ENCODE data around the gene LSMEM2. TPM values are rescaled to one million over a fixed set of nuclear protein-coding genes. Genes with fewer than 3 reads are reported as not detected.
A peak's percentile ranks its signal among the peaks of the same experiment; 100 is the strongest.

The LSMEM2 gene
- total and polyA plus RNA-seq, 2 of the 8 experiments (the other 6 are each of a cell fraction or from before 2014, with no cell fraction given), result 0.58 to 0.68 TPM

GRCh38 chr3:50237133-50237651, 41.7 kb upstream of the LSMEM2 start:
- Histone ChIP-seq H4K8ac (ENCODE audit: extremely low read depth, insufficient read depth, low read length) (no peak overlapping the region; the same call in none of the 2 replicates), H3K4me3 (ENCODE audit: extremely low read depth in 1 of 4, insufficient read depth in 2 of 4, low read depth in 3 of 4, low read length in 4 of 4) (peak overlapping the region; percentile 86 to 93 (median 90)), H4K5ac (ENCODE audit: insufficient read length, low read depth, low read length) (peak overlapping the region; percentile 56), H3K4me1 (replicated peaks in 1 of 4; ENCODE audit: control insufficient read depth in 3 of 4, insufficient read depth in 4 of 4, low read length in 3 of 4) (peaks cover 6 to 51% (median 47%) of the 10 kb centered on the region in 4 experiments), H2BK15ac (ENCODE audit: low read length) (0 out of 2 replicates have a peak overlapping the region, but pooled peaks have one; percentile 46), H3K4me2 (ENCODE audit: insufficient read depth in 1 of 2, low read depth in 2 of 2, low read length in 2 of 2) (peak overlapping the region; percentile 82 to 96), H3K27ac (ENCODE audit: low read depth, low read length) (peak overlapping the region; percentile 28; the same call in 1 of the 2 replicates), H3K14ac (ENCODE audit: insufficient read length) (no peak overlapping the region), H2BK120ac (replicated peaks; ENCODE audit: low read depth, low read length) (no peak overlapping the region), H4K91ac (replicated peaks; ENCODE audit: insufficient read length, low read length) (peak overlapping the region; percentile 78), H2BK12ac (ENCODE audit: low read depth, low read length) (no peak overlapping the region), H4K20me1 (replicated peaks in 1 of 2; ENCODE audit: control insufficient read depth in 1 of 2, insufficient read depth in 2 of 2, low read length in 2 of 2) (peaks cover 13 to 41% of the 10 kb centered on the region in 2 experiments), H3K18ac (ENCODE audit: extremely low read depth, low read length) (peak overlapping the region; percentile 93), H3K23ac (ENCODE audit: insufficient read length) (no peak overlapping the region), H3K56ac (replicated peaks; ENCODE audit: insufficient read length, low read depth, low read length) (peak overlapping the region; percentile 24), H2AK5ac (ENCODE audit: low read depth, low read length) (no peak overlapping the region), H3K36me3 (ENCODE audit: control insufficient read depth in 2 of 4, insufficient read depth in 4 of 4, low read length in 3 of 4) (no peaks in the 10 kb centered on the region), H3K23me2 (ENCODE audit: low read depth, low read length) (peaks cover 21% of the 10 kb centered on the region; the same call in 1 of the 2 replicates), H3K79me2 (ENCODE audit: control insufficient read depth in 1 of 2, insufficient read depth in 2 of 2, low read length in 2 of 2) (peaks cover 18 to 58% of the 10 kb centered on the region in 2 experiments), H3K79me1 (ENCODE audit: low read depth, low read length) (peaks cover 11% of the 10 kb centered on the region), H3K27me3 (replicated peaks in 1 of 4; ENCODE audit: control insufficient read depth in 3 of 4, extremely low read depth in 1 of 4, insufficient read depth in 3 of 4, low read length in 3 of 4) (no peaks in the 10 kb centered on the region; a peak in 1 of 7 replicates), H3K9me3 (ENCODE audit: insufficient read depth in 2 of 2, low read depth in 1 of 2, low read length in 1 of 2) (no peaks in the 10 kb centered on the region), H3K9ac (replicated peaks in 1 of 4; ENCODE audit: extremely low read depth in 1 of 4, low read depth in 3 of 4, low read length in 3 of 4) (peak overlapping the region in 3 of 4 experiments; percentile 0 to 76 (median 72); a peak in 5 of 7 replicates), H3K4ac (replicated peaks; ENCODE audit: insufficient read length, low read depth, low read length) (peak overlapping the region; percentile 57), H2AFZ (ENCODE audit: low read length) (no peak overlapping the region), H2BK20ac (ENCODE audit: low read length) (no peak overlapping the region), H2BK5ac (ENCODE audit: low read depth, low read length) (peak overlapping the region; percentile 92; the same call in 1 of the 2 replicates)
- ChIA-PET POLR2A (ENCODE audit: partially characterized antibody) (interaction anchor here (0.7 to 4.1 kb wide), 8 partner anchors 9 to 1467 kb away, joined by 3 to 33 read pairs (median 4); no protein-coding TSS in a partner anchor), CTCF (ENCODE audit: partially characterized antibody) (interaction anchor here (0.6 to 53.5 kb wide), 4 partner anchors 16 to 118 kb away, joined by 6 to 2149 read pairs (median 1135); partner anchors contain the start of genes GNAI2, GNAT1, LSMEM2 and SEMA3B)
- FAIRE-seq, result no peak
- TF ChIP-seq FOSL1 (IDR thresholded peaks at IDR 0.05; ENCODE audit: insufficient read depth, low read depth, low read length) (no peak), SUZ12 (IDR thresholded peaks at IDR 0.05; ENCODE audit: low read length) (no peak), BACH1 (IDR thresholded peaks at IDR 0.05; ENCODE audit: low read length) (no peak), SAP30 (IDR thresholded peaks at IDR 0.05; ENCODE audit: insufficient read depth, insufficient replicate concordance, low read length) (no peak), RBBP5 (IDR thresholded peaks at IDR 0.05; ENCODE audit: borderline replicate concordance, low read depth, low read length) (no peak), HDAC2 (IDR thresholded peaks at IDR 0.05; ENCODE audit: borderline replicate concordance in 1 of 2, low read depth in 2 of 2, low read length in 2 of 2) (no peak), KDM4A (IDR thresholded peaks at IDR 0.05; ENCODE audit: low read depth, low read length, severe bottlenecking) (no peak), HDAC6 (IDR thresholded peaks at IDR 0.05; ENCODE audit: low read depth, low read length) (no peak)
- TF ChIP-seq, protein P1, sequence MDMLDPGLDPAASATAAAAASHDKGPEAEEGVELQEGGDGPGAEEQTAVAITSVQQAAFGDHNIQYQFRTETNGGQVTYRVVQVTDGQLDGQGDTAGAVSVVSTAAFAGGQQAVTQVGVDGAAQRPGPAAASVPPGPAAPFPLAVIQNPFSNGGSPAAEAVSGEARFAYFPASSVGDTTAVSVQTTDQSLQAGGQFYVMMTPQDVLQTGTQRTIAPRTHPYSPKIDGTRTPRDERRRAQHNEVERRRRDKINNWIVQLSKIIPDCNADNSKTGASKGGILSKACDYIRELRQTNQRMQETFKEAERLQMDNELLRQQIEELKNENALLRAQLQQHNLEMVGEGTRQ (IDR thresholded peaks at IDR 0.05; ENCODE audit: low read length), result no peak
- 31% methylated on average over 7 of the region's 7 CpGs; no CpG with 5 or more reads in 1 of the 2 experiments for WGBS, 2 experiments (ENCODE audit: extremely low coverage in 1 of 2, insufficient coverage in 1 of 2, insufficient read length in 1 of 2, insufficient replicate concordance in 2 of 2, low coverage in 1 of 2, low lambda C conversion rate in 2 of 2, missing lambda C conversion rate in 1 of 2)
- DNase-seq (ENCODE audit: low read depth in 1 of 2, low spot score in 2 of 2), result peak in 1 of 2 experiments; percentile 60
